H1 (cell line): Measurements from ENCODE around the gene KDR.

Source experiments
- BACH1 ChIP-seq: IDR thresholded peaks from 2 replicates; pipeline ENCODE4 v1.6.1; 2012; ENCODE audit warnings: low read length, improper control_type of control experiment
- CTBP2 ChIP-seq: IDR thresholded peaks from 2 replicates; pipeline ENCODE4 v1.7.0; 2011; ENCODE audit warnings: borderline replicate concordance, mild to moderate bottlenecking, moderate library complexity, mixed read lengths, low read length; ENCODE audit not compliant: insufficient read depth, insufficient read length
- CTCF ChIP-seq, 3 experiments: IDR thresholded peaks; 1 replicate in 2 of 3; 2 replicates in 1 of 3; pipeline versions ENCODE4 v1.5.1 to v1.6.1; 2011; ENCODE audit warnings: low read length in 3 of 3, mild to moderate bottlenecking in 3 of 3, inconsistent platforms in 2 of 3, low read depth in 1 of 3, moderate library complexity in 1 of 3; ENCODE audit not compliant: insufficient read depth in 1 of 3; ENCODE audit errors: control extremely low read depth in 1 of 3
- RFX5 ChIP-seq: IDR thresholded peaks from 2 replicates; pipeline ENCODE4 v1.6.1; 2011; ENCODE audit warnings: low read depth, low read length, improper control_type of control experiment, borderline replicate concordance
- TAF1 ChIP-seq: IDR thresholded peaks from 2 replicates; pipeline ENCODE4 v1.6.1; 2011; ENCODE audit warnings: mild to moderate bottlenecking, low read depth, low read length
- ZNF274 ChIP-seq: IDR thresholded peaks from 2 replicates; pipeline ENCODE4 v1.7.0; 2012; ENCODE audit warnings: low read length, borderline replicate concordance; ENCODE audit errors: extremely low read depth

- TF ChIP-seq CTCF (IDR thresholded peaks at IDR 0.05; ENCODE audit: control extremely low read depth in 1 of 3, insufficient read depth in 1 of 3, low read depth in 1 of 3, low read length in 3 of 3): no peak
- no peak for TF ChIP-seq BACH1
- TF ChIP-seq RFX5: no peak
- TF ChIP-seq ZNF274: no peak
- no peak for TF ChIP-seq CTBP2
- TF ChIP-seq TAF1: no peak
Measured at GRCh38 chr4:55132775-55133174, 7.4 kb upstream of the KDR start.
